Measurements from ENCODE around the gene GAB2.

GAB2 gene

DNA sequence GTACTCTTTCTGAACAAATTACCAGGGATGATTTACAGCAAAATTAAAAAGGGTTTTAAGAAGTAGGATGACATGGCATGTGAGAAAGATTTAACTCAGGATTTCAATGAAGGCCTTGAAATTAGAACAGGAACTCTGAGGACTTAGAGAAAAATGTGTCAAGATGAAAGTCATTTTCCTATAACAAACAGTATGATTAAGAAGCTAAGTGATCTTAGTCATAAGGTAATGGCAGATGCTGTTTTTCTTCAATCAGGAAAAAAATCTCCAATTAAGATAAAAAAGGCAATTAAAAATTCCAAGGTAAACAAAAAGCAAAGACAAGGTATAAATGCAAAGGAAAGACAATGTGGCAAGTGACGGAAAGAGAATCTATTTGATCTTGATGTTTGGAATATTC lies 73.5 kb downstream of the GAB2 start:
- Histone ChIP-seq H3K9ac (ENCODE audit: low read length) (no peak overlapping the region), H3K27me3 (ENCODE audit: control insufficient read depth, insufficient read depth, low read length) (no peaks in the 10 kb centered on the region), H3K4me1 (ENCODE audit: control insufficient read depth, insufficient read depth, low read length) (peaks cover 12% of the 10 kb centered on the region), H3K9me3 (ENCODE audit: control insufficient read depth, low read length) (no peaks in the 10 kb centered on the region), H3K4me3 (ENCODE audit: low read length) (no peak overlapping the region), H3K36me3 (ENCODE audit: control insufficient read depth, insufficient read depth, low read length) (no peaks in the 10 kb centered on the region)

DNA sequence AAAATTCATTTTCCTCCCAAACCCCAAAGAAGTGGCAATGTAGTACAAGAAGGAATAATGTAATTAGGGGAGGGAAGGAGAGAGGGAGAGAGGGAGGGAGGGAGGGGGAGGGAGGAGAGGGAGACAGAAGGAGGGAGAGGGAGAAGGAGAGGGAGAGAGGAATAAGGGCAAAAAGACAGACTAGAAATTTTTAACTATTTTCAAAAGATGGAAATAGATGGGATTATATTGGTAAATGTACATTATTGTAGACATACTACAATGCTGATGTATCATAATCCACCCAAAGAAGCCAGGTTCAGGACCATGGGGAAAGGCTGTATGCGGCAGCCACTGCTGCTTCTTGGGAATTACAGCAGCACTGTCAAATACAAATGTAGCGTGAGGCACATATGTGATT lies 74.3 kb downstream of the GAB2 start:
- Histone ChIP-seq H3K36me3 (ENCODE audit: control insufficient read depth, insufficient read depth, low read length) (no peaks in the 10 kb centered on the region), H3K9ac (ENCODE audit: low read length) (no peak overlapping the region)

GRCh38 chr11:78341841-78342240 lies 75.8 kb downstream of the GAB2 start:
- no peaks in the 10 kb centered on the region for H3K9me3 ChIP-seq (ENCODE audit: control insufficient read depth, low read length)
- no peak overlapping the region for H3K9ac ChIP-seq (ENCODE audit: low read length)
- H3K36me3 ChIP-seq (ENCODE audit: control insufficient read depth, insufficient read depth, low read length), result no peaks in the 10 kb centered on the region
- H3K4me1 ChIP-seq (ENCODE audit: control insufficient read depth, insufficient read depth, low read length), result peaks cover 1% of the 10 kb centered on the region
- no peak overlapping the region for H3K4me3 ChIP-seq (ENCODE audit: low read length)
- H3K27me3 ChIP-seq (ENCODE audit: control insufficient read depth, insufficient read depth, low read length), result no peaks in the 10 kb centered on the region

More for the DNA sequence above, 74.3 kb downstream of the GAB2 start:
- Histone ChIP-seq H3K4me1 (ENCODE audit: control insufficient read depth, insufficient read depth, low read length) (peaks cover 6% of the 10 kb centered on the region), H3K27me3 (ENCODE audit: control insufficient read depth, insufficient read depth, low read length) (no peaks in the 10 kb centered on the region), H3K4me3 (ENCODE audit: low read length) (no peak overlapping the region), H3K9me3 (ENCODE audit: control insufficient read depth, low read length) (no peaks in the 10 kb centered on the region)

GRCh38 chr11:78340530-78340929 lies 77.1 kb downstream of the GAB2 start:
- no peak overlapping the region for H3K9ac ChIP-seq (ENCODE audit: low read length)
- no peaks in the 10 kb centered on the region for H3K4me1 ChIP-seq (ENCODE audit: control insufficient read depth, insufficient read depth, low read length)
- H3K4me3 ChIP-seq (ENCODE audit: low read length), result no peak overlapping the region
- H3K27me3 ChIP-seq (ENCODE audit: control insufficient read depth, insufficient read depth, low read length), result no peaks in the 10 kb centered on the region
- no peaks in the 10 kb centered on the region for H3K36me3 ChIP-seq (ENCODE audit: control insufficient read depth, insufficient read depth, low read length)
- no peaks in the 10 kb centered on the region for H3K9me3 ChIP-seq (ENCODE audit: control insufficient read depth, low read length)

GRCh38 chr11:78339945-78340344 lies 77.7 kb downstream of the GAB2 start:
- no peak overlapping the region for H3K9ac ChIP-seq (ENCODE audit: low read length)
- H3K4me3 ChIP-seq (ENCODE audit: low read length), result no peak overlapping the region
- no peaks in the 10 kb centered on the region for H3K36me3 ChIP-seq (ENCODE audit: control insufficient read depth, insufficient read depth, low read length)
- H3K9me3 ChIP-seq (ENCODE audit: control insufficient read depth, low read length), result no peaks in the 10 kb centered on the region
- no peaks in the 10 kb centered on the region for H3K4me1 ChIP-seq (ENCODE audit: control insufficient read depth, insufficient read depth, low read length)
- no peaks in the 10 kb centered on the region for H3K27me3 ChIP-seq (ENCODE audit: control insufficient read depth, insufficient read depth, low read length)

DNA sequence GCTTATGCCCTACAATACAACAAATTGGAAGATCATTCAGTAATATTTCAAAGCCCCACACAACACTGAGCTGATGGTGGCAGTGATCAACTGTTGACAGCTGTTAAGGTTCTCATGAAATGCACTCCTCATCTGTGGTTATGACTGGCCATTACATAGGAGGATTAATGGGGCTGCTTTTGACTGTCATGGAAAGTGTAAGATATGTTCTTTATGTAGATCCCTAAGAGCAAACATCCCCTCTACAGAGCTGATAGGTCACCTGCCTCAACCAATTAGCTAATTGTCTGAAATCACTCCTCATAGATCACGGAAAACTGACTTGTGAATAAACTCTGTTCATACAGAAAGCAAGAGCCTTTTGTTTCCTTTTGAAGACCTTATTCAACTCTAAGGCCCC lies 78.1 kb downstream of the GAB2 start:
- no peaks in the 10 kb centered on the region for H3K36me3 ChIP-seq (ENCODE audit: control insufficient read depth, insufficient read depth, low read length)
- no peaks in the 10 kb centered on the region for H3K9me3 ChIP-seq (ENCODE audit: control insufficient read depth, low read length)
- H3K4me3 ChIP-seq (ENCODE audit: low read length), result no peak overlapping the region
- no peaks in the 10 kb centered on the region for H3K4me1 ChIP-seq (ENCODE audit: control insufficient read depth, insufficient read depth, low read length)
- H3K9ac ChIP-seq (ENCODE audit: low read length), result no peak overlapping the region
- no peaks in the 10 kb centered on the region for H3K27me3 ChIP-seq (ENCODE audit: control insufficient read depth, insufficient read depth, low read length)

DNA sequence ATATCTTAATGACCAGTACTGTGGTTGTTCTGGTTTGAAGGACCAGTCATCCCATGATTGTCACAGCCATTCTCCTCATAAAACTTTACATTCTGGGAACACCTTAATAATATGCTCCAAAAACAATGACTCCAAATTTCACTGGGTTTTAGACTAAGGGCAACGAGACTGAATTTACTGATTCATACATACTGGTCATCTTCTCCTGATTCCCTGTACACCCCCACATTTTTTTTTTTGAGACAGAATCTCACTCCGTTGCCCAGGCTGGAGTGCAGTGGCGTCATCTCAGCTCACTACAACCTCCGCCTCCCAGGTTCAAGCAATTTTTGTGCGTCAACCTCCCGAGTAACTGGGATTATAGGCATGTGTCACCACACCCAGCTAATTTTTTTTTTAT lies 78.9 kb downstream of the GAB2 start:
- no peaks in the 10 kb centered on the region for H3K36me3 ChIP-seq (ENCODE audit: control insufficient read depth, insufficient read depth, low read length)
- no peak overlapping the region for H3K9ac ChIP-seq (ENCODE audit: low read length)
- H3K4me3 ChIP-seq (ENCODE audit: low read length), result no peak overlapping the region
- no peaks in the 10 kb centered on the region for H3K9me3 ChIP-seq (ENCODE audit: control insufficient read depth, low read length)
- H3K27me3 ChIP-seq (ENCODE audit: control insufficient read depth, insufficient read depth, low read length), result no peaks in the 10 kb centered on the region
- H3K4me1 ChIP-seq (ENCODE audit: control insufficient read depth, insufficient read depth, low read length), result no peaks in the 10 kb centered on the region

GRCh38 chr11:78338138-78338537 lies 79.5 kb downstream of the GAB2 start:
- H3K4me3 ChIP-seq (ENCODE audit: low read length), result no peak overlapping the region
- H3K9ac ChIP-seq (ENCODE audit: low read length), result no peak overlapping the region
- H3K36me3 ChIP-seq (ENCODE audit: control insufficient read depth, insufficient read depth, low read length), result no peaks in the 10 kb centered on the region
- no peaks in the 10 kb centered on the region for H3K9me3 ChIP-seq (ENCODE audit: control insufficient read depth, low read length)
- H3K27me3 ChIP-seq (ENCODE audit: control insufficient read depth, insufficient read depth, low read length), result no peaks in the 10 kb centered on the region
- H3K4me1 ChIP-seq (ENCODE audit: control insufficient read depth, insufficient read depth, low read length), result no peaks in the 10 kb centered on the region

DNA sequence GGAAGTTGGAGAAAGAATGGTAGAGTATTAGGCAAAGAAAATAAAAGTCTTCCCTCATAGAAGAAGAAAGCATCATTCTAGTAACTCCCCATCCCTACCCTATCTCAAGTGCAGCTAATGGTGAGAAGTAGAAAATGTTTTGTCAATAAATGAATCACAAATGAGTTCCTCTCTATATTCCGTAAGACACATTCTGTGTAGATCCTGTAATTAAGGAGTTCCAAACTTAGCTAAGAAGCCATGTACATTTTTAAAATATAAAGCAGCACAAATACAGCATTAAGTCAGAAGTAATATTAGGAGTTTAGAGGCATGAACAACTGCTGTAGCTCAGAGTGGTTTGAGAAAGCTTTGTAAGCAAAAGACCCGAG lies 80.1 kb downstream of the GAB2 start:
- Histone ChIP-seq H3K27me3 (ENCODE audit: control insufficient read depth, insufficient read depth, low read length) (no peaks in the 10 kb centered on the region), H3K4me1 (ENCODE audit: control insufficient read depth, insufficient read depth, low read length) (no peaks in the 10 kb centered on the region), H3K4me3 (ENCODE audit: low read length) (no peak overlapping the region), H3K9ac (ENCODE audit: low read length) (no peak overlapping the region), H3K9me3 (ENCODE audit: control insufficient read depth, low read length) (no peaks in the 10 kb centered on the region), H3K36me3 (ENCODE audit: control insufficient read depth, insufficient read depth, low read length) (no peaks in the 10 kb centered on the region)

GRCh38 chr11:78336877-78337553 lies 80.6 kb downstream of the GAB2 start:
- no peak overlapping the region for H3K9ac ChIP-seq (ENCODE audit: low read length)
- no peaks in the 10 kb centered on the region for H3K36me3 ChIP-seq (ENCODE audit: control insufficient read depth, insufficient read depth, low read length)
- no peaks in the 10 kb centered on the region for H3K4me1 ChIP-seq (ENCODE audit: control insufficient read depth, insufficient read depth, low read length)
- no peaks in the 10 kb centered on the region for H3K9me3 ChIP-seq (ENCODE audit: control insufficient read depth, low read length)
- no peak overlapping the region for H3K4me3 ChIP-seq (ENCODE audit: low read length)
- no peaks in the 10 kb centered on the region for H3K27me3 ChIP-seq (ENCODE audit: control insufficient read depth, insufficient read depth, low read length)

DNA sequence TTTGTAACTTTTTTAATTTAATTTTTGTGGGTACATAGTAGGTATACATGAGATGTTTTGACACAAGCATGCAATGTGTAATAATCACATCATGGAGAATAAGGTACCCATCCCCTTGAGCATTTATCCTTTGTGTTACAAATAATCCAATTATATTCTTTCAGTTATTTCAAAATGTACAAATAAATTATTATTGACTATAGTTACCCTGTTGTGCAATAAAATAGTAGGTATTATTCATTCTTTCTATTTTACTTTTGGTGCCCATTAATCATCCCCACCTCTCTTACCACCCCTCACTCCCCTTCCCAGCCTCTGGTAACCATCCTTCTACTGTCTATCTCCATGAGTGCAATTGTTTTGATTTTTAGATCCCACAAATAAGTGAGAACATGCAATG lies 83.5 kb downstream of the GAB2 start:
- no peaks in the 10 kb centered on the region for H3K9me3 ChIP-seq (ENCODE audit: control insufficient read depth, low read length)
- no peaks in the 10 kb centered on the region for H3K36me3 ChIP-seq (ENCODE audit: control insufficient read depth, insufficient read depth, low read length)
- no peak overlapping the region for H3K4me3 ChIP-seq (ENCODE audit: low read length)
- no peak overlapping the region for H3K9ac ChIP-seq (ENCODE audit: low read length)
- H3K4me1 ChIP-seq (ENCODE audit: control insufficient read depth, insufficient read depth, low read length), result no peaks in the 10 kb centered on the region
- no peaks in the 10 kb centered on the region for H3K27me3 ChIP-seq (ENCODE audit: control insufficient read depth, insufficient read depth, low read length)

GRCh38 chr11:78332872-78333271 lies 84.7 kb downstream of the GAB2 start:
- H3K9me3 ChIP-seq (ENCODE audit: control insufficient read depth, low read length), result no peaks in the 10 kb centered on the region
- no peaks in the 10 kb centered on the region for H3K4me1 ChIP-seq (ENCODE audit: control insufficient read depth, insufficient read depth, low read length)
- no peak overlapping the region for H3K4me3 ChIP-seq (ENCODE audit: low read length)
- H3K9ac ChIP-seq (ENCODE audit: low read length), result no peak overlapping the region
- no peaks in the 10 kb centered on the region for H3K36me3 ChIP-seq (ENCODE audit: control insufficient read depth, insufficient read depth, low read length)
- H3K27me3 ChIP-seq (ENCODE audit: control insufficient read depth, insufficient read depth, low read length), result no peaks in the 10 kb centered on the region
